ENCODE measurements around the gene PHLDB3.

The PHLDB3 gene

GRCh38 chr19:43496960-43497359, 7.6 kb downstream of the PHLDB3 start:
- H3K4me3 Mint-ChIP-seq, result no peak overlapping the region
- ATAC-seq (replicated peaks) (no peak), DNase-seq (no peak)
- peaks cover 29 to 40% of the 10 kb centered on the region in 2 donors for H3K36me3 Mint-ChIP-seq
- no peak overlapping the region for H3K27ac Mint-ChIP-seq
- no peaks in the 10 kb centered on the region for H3K27me3 Mint-ChIP-seq
- no peaks in the 10 kb centered on the region for H3K9me3 Mint-ChIP-seq
- H3K4me1 Mint-ChIP-seq, result peaks cover 0 to 2% of the 10 kb centered on the region in 2 donors

- no peak overlapping the region for H3K4me3 Mint-ChIP-seq
- H3K4me1 Mint-ChIP-seq, result peaks cover 2 to 5% of the 10 kb centered on the region in 2 donors
- no peak overlapping the region for H3K27ac Mint-ChIP-seq
- H3K36me3 Mint-ChIP-seq, result peaks cover 28 to 38% of the 10 kb centered on the region in 2 donors
- no peaks in the 10 kb centered on the region for H3K9me3 Mint-ChIP-seq
- ATAC-seq (replicated peaks), result no peak
- no peak for DNase-seq
- H3K27me3 Mint-ChIP-seq, result no peaks in the 10 kb centered on the region
Observed at GRCh38 chr19:43495082-43495481, 9.5 kb downstream of the PHLDB3 start.

GRCh38 chr19:43490759-43491158, 13.8 kb downstream of the PHLDB3 start:
- no peaks in the 10 kb centered on the region for H3K27me3 Mint-ChIP-seq
- H3K36me3 Mint-ChIP-seq, result peaks cover 11 to 15% of the 10 kb centered on the region in 2 donors
- H3K9me3 Mint-ChIP-seq, result no peaks in the 10 kb centered on the region
- peaks cover 29 to 42% of the 10 kb centered on the region in 2 donors for H3K4me1 Mint-ChIP-seq
- no peak overlapping the region for H3K4me3 Mint-ChIP-seq
- DNase-seq (no peak), ATAC-seq (replicated peaks) (no peak)
- H3K27ac Mint-ChIP-seq, result peak overlapping the region; percentile 5

- no peak for ATAC-seq (replicated peaks)
- no peaks in the 10 kb centered on the region for H3K9me3 Mint-ChIP-seq
- peaks cover 29 to 43% of the 10 kb centered on the region in 2 donors for H3K4me1 Mint-ChIP-seq
- DNase-seq, result no peak
- H3K36me3 Mint-ChIP-seq, result peaks cover 8 to 11% of the 10 kb centered on the region in 2 donors
- no peak overlapping the region for H3K27ac Mint-ChIP-seq
- H3K27me3 Mint-ChIP-seq, result no peaks in the 10 kb centered on the region
- H3K4me3 Mint-ChIP-seq, result no peak overlapping the region
Observed at GRCh38 chr19:43489979-43490599, 14.5 kb downstream of the PHLDB3 start.

- Mint-ChIP-seq H3K27ac (no peak overlapping the region), H3K36me3 (peaks cover 5 to 7% of the 10 kb centered on the region in 2 donors), H3K27me3 (no peaks in the 10 kb centered on the region), H3K4me1 (peaks cover 29 to 43% of the 10 kb centered on the region in 2 donors), H3K9me3 (no peaks in the 10 kb centered on the region), H3K4me3 (no peak overlapping the region)
- ATAC-seq (replicated peaks), result peak; percentile 80 to 85
- peak; percentile 27 for DNase-seq
Observed at GRCh38 chr19:43489310-43489709, 15.2 kb downstream of the PHLDB3 start.

- Mint-ChIP-seq H3K4me1 (peaks cover 29 to 43% of the 10 kb centered on the region in 2 donors), H3K27me3 (no peaks in the 10 kb centered on the region), H3K9me3 (no peaks in the 10 kb centered on the region), H3K27ac (no peak overlapping the region), H3K4me3 (no peak overlapping the region), H3K36me3 (peaks cover 5 to 6% of the 10 kb centered on the region in 2 donors)
- DNase-seq (no peak), ATAC-seq (replicated peaks) (no peak)
Observed at GRCh38 chr19:43488179-43488578, 16.4 kb downstream of the PHLDB3 start.

- Mint-ChIP-seq H3K27me3 (no peaks in the 10 kb centered on the region), H3K27ac (no peak overlapping the region), H3K4me1 (peaks cover 29 to 43% of the 10 kb centered on the region in 2 donors), H3K9me3 (no peaks in the 10 kb centered on the region), H3K36me3 (peaks cover 5 to 6% of the 10 kb centered on the region in 2 donors), H3K4me3 (peak overlapping the region in 1 of 2 donors; percentile 43)
- ATAC-seq (replicated peaks) (no peak), DNase-seq (no peak)
Observed at GRCh38 chr19:43486412-43486811, 18.1 kb downstream of the PHLDB3 start.

- DNase-seq, result no peak
- no peak for ATAC-seq (replicated peaks)
- Mint-ChIP-seq H3K36me3 (peaks cover 5 to 7% of the 10 kb centered on the region in 2 donors), H3K27me3 (no peaks in the 10 kb centered on the region), H3K27ac (no peak overlapping the region), H3K9me3 (no peaks in the 10 kb centered on the region), H3K4me1 (peaks cover 29 to 43% of the 10 kb centered on the region in 2 donors), H3K4me3 (no peak overlapping the region)
Observed at GRCh38 chr19:43485951-43486350, 18.6 kb downstream of the PHLDB3 start.

- no peak overlapping the region for H3K27ac Mint-ChIP-seq
- H3K36me3 Mint-ChIP-seq, result peaks cover 4 to 10% of the 10 kb centered on the region in 2 donors
- ATAC-seq (replicated peaks) (no peak), DNase-seq (no peak)
- no peak overlapping the region for H3K4me3 Mint-ChIP-seq
- H3K4me1 Mint-ChIP-seq, result peaks cover 17 to 23% of the 10 kb centered on the region in 2 donors
- H3K27me3 Mint-ChIP-seq, result no peaks in the 10 kb centered on the region
- no peaks in the 10 kb centered on the region for H3K9me3 Mint-ChIP-seq
Observed at GRCh38 chr19:43483281-43483680, 21.3 kb downstream of the PHLDB3 start.

GRCh38 chr19:43482193-43482592, 22.4 kb downstream of the PHLDB3 start:
- no peak for DNase-seq
- Mint-ChIP-seq H3K27me3 (no peaks in the 10 kb centered on the region), H3K36me3 (peaks cover 4 to 16% of the 10 kb centered on the region in 2 donors), H3K27ac (no peak overlapping the region), H3K9me3 (no peaks in the 10 kb centered on the region), H3K4me3 (no peak overlapping the region), H3K4me1 (peaks cover 11 to 15% of the 10 kb centered on the region in 2 donors)
- no peak for ATAC-seq (replicated peaks)

- no peak overlapping the region for H3K27ac Mint-ChIP-seq
- no peaks in the 10 kb centered on the region for H3K27me3 Mint-ChIP-seq
- H3K36me3 Mint-ChIP-seq, result peaks cover 4 to 19% of the 10 kb centered on the region in 2 donors
- ATAC-seq (replicated peaks) (no peak), DNase-seq (no peak)
- H3K4me3 Mint-ChIP-seq, result no peak overlapping the region
- H3K9me3 Mint-ChIP-seq, result no peaks in the 10 kb centered on the region
- H3K4me1 Mint-ChIP-seq, result peaks cover 8 to 10% of the 10 kb centered on the region in 2 donors
Observed at GRCh38 chr19:43481701-43482100, 22.8 kb downstream of the PHLDB3 start.

GRCh38 chr19:43480574-43480973, 24.0 kb downstream of the PHLDB3 start:
- ATAC-seq (replicated peaks) (no peak), DNase-seq (no peak)
- H3K9me3 Mint-ChIP-seq, result no peaks in the 10 kb centered on the region
- H3K36me3 Mint-ChIP-seq, result peaks cover 4 to 19% of the 10 kb centered on the region in 2 donors
- peaks cover 0 to 6% of the 10 kb centered on the region in 2 donors for H3K4me1 Mint-ChIP-seq
- no peak overlapping the region for H3K4me3 Mint-ChIP-seq
- no peak overlapping the region for H3K27ac Mint-ChIP-seq
- H3K27me3 Mint-ChIP-seq, result no peaks in the 10 kb centered on the region

- no peak for DNase-seq
- Mint-ChIP-seq H3K4me1 (peaks cover 0 to 11% of the 10 kb centered on the region in 2 donors), H3K27me3 (no peaks in the 10 kb centered on the region), H3K4me3 (no peak overlapping the region), H3K27ac (no peak overlapping the region), H3K9me3 (no peaks in the 10 kb centered on the region), H3K36me3 (peaks cover 7 to 19% of the 10 kb centered on the region in 2 donors)
- ATAC-seq (replicated peaks), result no peak
Observed at GRCh38 chr19:43479961-43480561, 24.5 kb downstream of the PHLDB3 start.

- ATAC-seq (replicated peaks) (no peak), DNase-seq (no peak)
- no peaks in the 10 kb centered on the region for H3K27me3 Mint-ChIP-seq
- H3K4me1 Mint-ChIP-seq, result peaks cover 0 to 12% of the 10 kb centered on the region in 2 donors
- peaks cover 7 to 19% of the 10 kb centered on the region in 2 donors for H3K36me3 Mint-ChIP-seq
- H3K27ac Mint-ChIP-seq, result no peak overlapping the region
- no peak overlapping the region for H3K4me3 Mint-ChIP-seq
- H3K9me3 Mint-ChIP-seq, result no peaks in the 10 kb centered on the region
Observed at GRCh38 chr19:43479226-43479625, 25.3 kb downstream of the PHLDB3 start.

GRCh38 chr19:43478323-43478722, 26.2 kb downstream of the PHLDB3 start:
- H3K27ac Mint-ChIP-seq, result no peak overlapping the region

More at GRCh38 chr19:43478323-43478722, 26.2 kb downstream of the PHLDB3 start:
- Mint-ChIP-seq H3K36me3 (peaks cover 7 to 19% of the 10 kb centered on the region in 2 donors), H3K4me3 (no peak overlapping the region), H3K4me1 (peaks cover 0 to 12% of the 10 kb centered on the region in 2 donors), H3K9me3 (no peaks in the 10 kb centered on the region), H3K27me3 (no peaks in the 10 kb centered on the region)
- ATAC-seq (replicated peaks), result no peak
- DNase-seq, result no peak
